Mucosa of rectum (tissue), 2 donors: ENCODE results near the gene SHROOM2.

Source experiments
- H3K27ac ChIP-seq, 2 donors: one replicate each; pipeline ENCODE4 v1.7.0; 2013; ENCODE audit warnings: inconsistent platforms in 2 of 2, low read depth in 2 of 2, low read length in 2 of 2
- H3K27me3 ChIP-seq, 2 donors: one replicate each; pipeline ENCODE4 v1.7.0; 2013; ENCODE audit warnings: low read length in 2 of 2; ENCODE audit not compliant: control insufficient read depth in 2 of 2, insufficient read depth in 2 of 2
- H3K36me3 ChIP-seq, 2 donors: one replicate each; pipeline ENCODE4 v1.7.0; 2013; ENCODE audit warnings: low read length in 2 of 2; ENCODE audit not compliant: control insufficient read depth in 2 of 2, insufficient read depth in 2 of 2
- H3K4me1 ChIP-seq, 2 donors: one replicate each; pipeline ENCODE4 v1.7.0; 2013; ENCODE audit warnings: low read length in 2 of 2, mild to moderate bottlenecking in 1 of 2; ENCODE audit not compliant: control insufficient read depth in 2 of 2, insufficient read depth in 2 of 2
- H3K4me3 ChIP-seq, 2 donors: one replicate each; pipeline ENCODE4 v1.7.0; 2013; ENCODE audit warnings: low read length in 2 of 2
- H3K9ac ChIP-seq, 2 donors: one replicate each; pipeline ENCODE4 v1.7.0; 2013; ENCODE audit warnings: low read length in 2 of 2, low read depth in 1 of 2, mild to moderate bottlenecking in 1 of 2
- H3K9me3 ChIP-seq, 2 donors: one replicate each; pipeline ENCODE4 v1.7.0; 2013; ENCODE audit warnings: low read length in 2 of 2; ENCODE audit not compliant: control insufficient read depth in 2 of 2
- donor health status: healthy.
- donor health status: Normal muscosa, but diverticular disease.

The SHROOM2 gene

GRCh38 chrX:9785944-9786797 is at the start of gene SHROOM2:
SHROOM2 (plus strand) TSS chrX:9786429; CDS start chrX:9786546, 117 bp downstream.
- peak within 1 kb of the TSS in 1 of 2 donors; percentile 38 for H3K27ac ChIP-seq
- H3K4me3 ChIP-seq, result peak within 1 kb of the TSS; percentile 63 to 71
- no peaks in the 10 kb centered on the region for H3K36me3 ChIP-seq
- peaks cover 0 to 5% of the 10 kb centered on the region in 2 donors for H3K4me1 ChIP-seq
- H3K27me3 ChIP-seq, result peaks cover 0 to 12% of the 10 kb centered on the region in 2 donors
- no peaks in the 10 kb centered on the region for H3K9me3 ChIP-seq
- peak within 1 kb of the TSS in 1 of 2 donors; percentile 57 for H3K9ac ChIP-seq

- no peaks in the 10 kb centered on the region for H3K9me3 ChIP-seq
- no peaks in the 10 kb centered on the region for H3K4me1 ChIP-seq
- no peak overlapping the region for H3K9ac ChIP-seq
- H3K27me3 ChIP-seq, result no peaks in the 10 kb centered on the region
- H3K4me3 ChIP-seq, result no peak overlapping the region
- no peak overlapping the region for H3K27ac ChIP-seq
- H3K36me3 ChIP-seq, result no peaks in the 10 kb centered on the region
These were observed 48.9 kb upstream of the SHROOM2 start for GRCh38 chrX:9737363-9737762.

- H3K27ac ChIP-seq, result no peak overlapping the region
- no peaks in the 10 kb centered on the region for H3K9me3 ChIP-seq
- no peaks in the 10 kb centered on the region for H3K36me3 ChIP-seq
- no peak overlapping the region for H3K9ac ChIP-seq
- H3K4me1 ChIP-seq, result no peaks in the 10 kb centered on the region
- H3K27me3 ChIP-seq, result no peaks in the 10 kb centered on the region
- no peak overlapping the region for H3K4me3 ChIP-seq
These were observed 48.1 kb upstream of the SHROOM2 start for GRCh38 chrX:9738151-9738550.

- H3K27me3 ChIP-seq, result no peaks in the 10 kb centered on the region
- no peaks in the 10 kb centered on the region for H3K4me1 ChIP-seq
- no peak overlapping the region for H3K9ac ChIP-seq
- no peaks in the 10 kb centered on the region for H3K36me3 ChIP-seq
- H3K4me3 ChIP-seq, result no peak overlapping the region
- H3K27ac ChIP-seq, result no peak overlapping the region
- no peaks in the 10 kb centered on the region for H3K9me3 ChIP-seq
These were observed 47.1 kb upstream of the SHROOM2 start for GRCh38 chrX:9739130-9739529.

GRCh38 chrX:9745417-9746115 is 40.7 kb upstream of the SHROOM2 start:
- no peaks in the 10 kb centered on the region for H3K27me3 ChIP-seq
- no peak overlapping the region for H3K4me3 ChIP-seq
- H3K9me3 ChIP-seq, result no peaks in the 10 kb centered on the region
- H3K27ac ChIP-seq, result no peak overlapping the region
- no peaks in the 10 kb centered on the region for H3K4me1 ChIP-seq
- no peak overlapping the region for H3K9ac ChIP-seq
- H3K36me3 ChIP-seq, result no peaks in the 10 kb centered on the region

- Histone ChIP-seq H3K27ac (no peak overlapping the region), H3K27me3 (no peaks in the 10 kb centered on the region), H3K9me3 (no peaks in the 10 kb centered on the region), H3K4me1 (no peaks in the 10 kb centered on the region), H3K4me3 (no peak overlapping the region), H3K36me3 (no peaks in the 10 kb centered on the region), H3K9ac (no peak overlapping the region)
These were observed 39.9 kb upstream of the SHROOM2 start for GRCh38 chrX:9746148-9746888.

- Histone ChIP-seq H3K27me3 (no peaks in the 10 kb centered on the region), H3K4me3 (no peak overlapping the region), H3K4me1 (no peaks in the 10 kb centered on the region), H3K9me3 (no peaks in the 10 kb centered on the region), H3K9ac (no peak overlapping the region), H3K27ac (no peak overlapping the region), H3K36me3 (no peaks in the 10 kb centered on the region)
These were observed 38.6 kb upstream of the SHROOM2 start for GRCh38 chrX:9747644-9748043.

GRCh38 chrX:9749146-9749692 is 37.0 kb upstream of the SHROOM2 start:
- Histone ChIP-seq H3K27ac (no peak overlapping the region), H3K36me3 (no peaks in the 10 kb centered on the region), H3K9ac (no peak overlapping the region), H3K9me3 (no peaks in the 10 kb centered on the region), H3K4me3 (no peak overlapping the region), H3K27me3 (no peaks in the 10 kb centered on the region), H3K4me1 (no peaks in the 10 kb centered on the region)

GRCh38 chrX:9757366-9757765 is 28.9 kb upstream of the SHROOM2 start:
- Histone ChIP-seq H3K9ac (no peak overlapping the region), H3K27me3 (no peaks in the 10 kb centered on the region), H3K4me3 (no peak overlapping the region), H3K9me3 (no peaks in the 10 kb centered on the region), H3K4me1 (no peaks in the 10 kb centered on the region), H3K27ac (no peak overlapping the region), H3K36me3 (no peaks in the 10 kb centered on the region)
